Cardiac muscle cell (in vitro differentiated cells and primary cell): Measurements from ENCODE around the gene BTN1A1. TPM values are rescaled to one million over a fixed set of nuclear protein-coding genes. Genes with fewer than 3 reads are reported as not detected.

Experiments
- DNase-seq, 2 donors: peaks; one replicate each; pipeline versions ENCODE4 v3.0.0 to v3.0.0-alpha.2; 2010 to 2017; ENCODE audit warnings: low read depth in 1 of 2, low spot score in 1 of 2
- H3K27ac ChIP-seq: fragments of 200-600 bp; sonication (generic); 2 replicates; pipeline ENCODE4 v1.5.1; 2016
- H3K27me3 ChIP-seq: fragments of 200-600 bp; sonication (generic); 2 replicates; pipeline ENCODE4 v1.6.0; 2016; ENCODE audit warnings: control low read depth
- H3K36me3 ChIP-seq: fragments of 200-600 bp; sonication (generic); 2 replicates; pipeline ENCODE4 v1.5.1; 2016; ENCODE audit warnings: control low read depth
- H3K4me1 ChIP-seq: fragments of 200-600 bp; sonication (generic); 2 replicates; pipeline ENCODE4 v1.8.1; 2017; ENCODE audit warnings: low read depth, mild to moderate bottlenecking, mixed run types
- H3K4me3 ChIP-seq: fragments of 200-600 bp; sonication (generic); 2 replicates; pipeline ENCODE4 v1.5.1; 2016; ENCODE audit warnings: mild to moderate bottlenecking
- H3K9me3 ChIP-seq: fragments of 200-600 bp; sonication (generic); 2 replicates; pipeline ENCODE4 v1.5.1; 2017; ENCODE audit warnings: low read depth, mild to moderate bottlenecking, control low read depth
- CTCF ChIP-seq: IDR thresholded peaks from 2 replicates; pipeline ENCODE4 v1.5.1; 2012; ENCODE audit warnings: low read depth, mild to moderate bottlenecking, low read length
- polyA plus RNA-seq: library from polyadenylated mRNA; unstranded; fragments of >200 nt; fragmentation: Nextera tagmentation; extraction: Ambion mirVana; gene quantifications from 2 replicates; pipeline ENCODE4 v1.2.1, GENCODE V29; 2016
- total RNA-seq: library from RNA; depleted of rRNA; stranded (reverse); fragments of >200 nt; gene quantifications from 2 replicates; pipeline ENCODE4 v1.2.3, GENCODE V29; 2016

The BTN1A1 gene
- total and polyA plus RNA-seq, 2 experiments from 2014 or later: 0.35 TPM; not detected in 1

DNA sequence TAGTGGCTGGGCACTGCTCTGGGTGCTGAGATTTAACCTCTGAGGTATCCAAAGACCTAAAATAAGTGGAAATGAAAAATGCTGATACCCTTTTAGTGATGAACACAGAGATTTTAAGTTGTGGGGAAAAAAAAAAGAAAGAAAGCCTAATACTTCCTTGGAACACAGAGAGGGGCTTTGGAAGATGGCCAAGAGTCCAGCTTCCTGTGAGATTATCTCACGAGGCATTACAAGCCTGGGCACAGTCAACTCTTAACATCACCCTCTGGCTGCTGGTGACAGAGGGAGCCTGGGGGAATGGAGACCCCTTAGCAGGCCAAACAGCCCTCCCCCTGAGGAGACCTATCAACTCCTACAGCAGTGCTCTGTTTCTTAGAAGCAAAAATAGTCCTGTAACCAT lies 22.7 kb upstream of the BTN1A1 start:
- Histone ChIP-seq H3K4me3 (no peak overlapping the region), H3K36me3 (no peaks in the 10 kb centered on the region), H3K9me3 (no peaks in the 10 kb centered on the region), H3K4me1 (peaks cover 8% of the 10 kb centered on the region), H3K27me3 (no peaks in the 10 kb centered on the region), H3K27ac (no peak overlapping the region)
- peak in 1 of 2 donors; percentile 33 for DNase-seq
- no peak for TF ChIP-seq CTCF

GRCh38 chr6:26478100-26478984 lies 21.8 kb upstream of the BTN1A1 start:
- no peak overlapping the region for H3K27ac ChIP-seq
- peaks cover 8% of the 10 kb centered on the region for H3K4me1 ChIP-seq
- no peak for TF ChIP-seq CTCF
- H3K4me3 ChIP-seq: no peak overlapping the region
- no peaks in the 10 kb centered on the region for H3K9me3 ChIP-seq
- no peaks in the 10 kb centered on the region for H3K27me3 ChIP-seq
- DNase-seq: no peak
- H3K36me3 ChIP-seq: no peaks in the 10 kb centered on the region

GRCh38 chr6:26478985-26479278 lies 21.2 kb upstream of the BTN1A1 start:
- no peak for DNase-seq

DNA sequence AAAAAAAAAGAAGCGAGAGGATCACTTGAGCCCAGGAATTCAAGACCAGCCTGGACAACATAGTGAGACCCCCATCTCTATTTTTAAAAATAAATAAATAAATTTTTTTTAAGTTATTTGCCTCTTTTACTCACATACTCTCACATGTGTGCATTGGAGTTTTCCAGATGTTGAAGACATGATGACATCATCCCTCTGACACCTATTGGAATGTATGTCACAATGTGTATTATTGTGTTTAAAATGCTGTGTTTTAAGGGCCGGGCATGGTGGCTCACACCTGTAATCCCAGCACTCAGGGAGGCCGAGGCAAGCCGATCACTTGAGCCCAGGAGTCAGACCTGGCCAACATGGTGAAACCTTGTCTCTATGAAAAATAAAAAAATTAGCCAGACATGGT lies 17.8 kb upstream of the BTN1A1 start:
- Histone ChIP-seq H3K36me3 (no peaks in the 10 kb centered on the region), H3K27me3 (no peaks in the 10 kb centered on the region), H3K4me3 (no peak overlapping the region), H3K9me3 (no peaks in the 10 kb centered on the region), H3K4me1 (no peaks in the 10 kb centered on the region), H3K27ac (no peak overlapping the region)
- DNase-seq: no peak
- no peak for TF ChIP-seq CTCF

More at GRCh38 chr6:26478985-26479278, 21.2 kb upstream of the BTN1A1 start:
- no peak overlapping the region for H3K27ac ChIP-seq
- H3K4me1 ChIP-seq: peaks cover 8% of the 10 kb centered on the region
- no peak for TF ChIP-seq CTCF
- H3K9me3 ChIP-seq: no peaks in the 10 kb centered on the region
- no peaks in the 10 kb centered on the region for H3K36me3 ChIP-seq
- H3K4me3 ChIP-seq: no peak overlapping the region
- no peaks in the 10 kb centered on the region for H3K27me3 ChIP-seq

DNA sequence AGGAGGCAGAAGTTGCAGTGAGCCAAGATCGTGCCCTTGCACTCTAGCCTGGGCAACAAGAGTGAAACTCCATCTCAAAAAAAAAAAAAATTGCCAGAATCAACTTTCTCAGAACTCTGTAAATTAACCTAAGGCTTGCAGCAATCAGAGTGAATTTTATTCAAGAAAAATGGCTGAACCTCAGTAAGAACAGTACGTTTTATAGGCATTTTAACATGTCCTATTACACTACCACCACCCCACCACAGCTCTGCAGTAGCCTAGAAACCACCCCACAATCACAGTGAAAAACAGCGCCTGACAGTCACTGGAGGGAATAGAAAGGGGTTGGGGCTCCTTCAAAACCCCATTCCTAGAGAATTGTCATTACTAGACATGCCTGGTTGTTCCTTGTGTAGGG lies 16.4 kb upstream of the BTN1A1 start:
- no peaks in the 10 kb centered on the region for H3K4me1 ChIP-seq
- no peaks in the 10 kb centered on the region for H3K36me3 ChIP-seq
- no peaks in the 10 kb centered on the region for H3K27me3 ChIP-seq
- TF ChIP-seq CTCF: no peak
- H3K9me3 ChIP-seq: no peaks in the 10 kb centered on the region
- no peak overlapping the region for H3K4me3 ChIP-seq
- DNase-seq: no peak
- no peak overlapping the region for H3K27ac ChIP-seq
